Activated CD8-positive, alpha-beta T cell treated with anti-CD3 and anti-CD28 coated beads for 36 hours (primary cell): ENCODE data around the gene ASTN1. TPM values are rescaled to one million over a fixed set of nuclear protein-coding genes. Genes with fewer than 3 reads are reported as not detected.

ENCODE experiments used
- ATAC-seq: fragments of 200-7000 bp; cut with Tn5 transposase; one replicate; pipeline ENCODE4 v1.10.0; 2021; ENCODE audit warnings: mild to moderate bottlenecking, moderate library complexity
- CTCF ChIA-PET: fragments of 350-600 bp; sonication (Branson Sonifier 250); formaldehyde crosslinking; loops from one replicate; lab custom pipeline; 2021; ENCODE audit warnings: antibody characterized with exemption; lab: Charles Lee
- POLR2A ChIA-PET: fragments of 350-600 bp; sonication (Branson Sonifier 250); formaldehyde crosslinking; loops from one replicate; lab custom pipeline; 2021; ENCODE audit warnings: antibody characterized with exemption; lab: Charles Lee
- DNase-seq: peaks from one replicate; pipeline ENCODE4 v3.0.0-alpha.2; 2020
- H3K27ac Mint-ChIP-seq: one replicate; pipeline ENCODE4 v1.8.0; 2021; ENCODE audit warnings: mild to moderate bottlenecking, mixed read lengths
- H3K27me3 Mint-ChIP-seq: one replicate; pipeline ENCODE4 v1.8.0; 2021; ENCODE audit warnings: mixed read lengths
- H3K36me3 Mint-ChIP-seq: one replicate; pipeline ENCODE4 v1.8.0; 2021; ENCODE audit warnings: low read depth, mixed read lengths
- H3K4me1 Mint-ChIP-seq: one replicate; pipeline ENCODE4 v1.8.0; 2021; ENCODE audit warnings: low read depth, mixed read lengths
- H3K4me3 Mint-ChIP-seq: one replicate; pipeline ENCODE4 v1.8.0; 2021; ENCODE audit warnings: mild to moderate bottlenecking, moderate library complexity, mixed read lengths
- H3K9me3 Mint-ChIP-seq: one replicate; pipeline ENCODE4 v1.8.0; 2021; ENCODE audit warnings: mixed read lengths
- CTCF ChIP-seq: fragments of 200-600 bp; IDR thresholded peaks from one replicate; pipeline ENCODE4 v1.8.0; 2022; ENCODE audit warnings: antibody characterized with exemption, mild to moderate bottlenecking
- intact Hi-C: fragments of 100-400 bp; cut with micrococcal nuclease; formaldehyde crosslinking; loops from one replicate; pipeline ENCODE4 v1.10.0; 2022
- total RNA-seq, 2 experiments: library from RNA; stranded (reverse); gene quantifications; one replicate each; pipeline ENCODE4 v1.2.3, GENCODE V29; 2021

Gene ASTN1
- total RNA-seq, 2 experiments from 2014 or later, result not detected

- no peaks in the 10 kb centered on the region for H3K36me3 Mint-ChIP-seq
These were observed 21.7 kb downstream of the ASTN1 start for GRCh38 chr1:177142791-177143271.

GRCh38 chr1:177142010-177142409 is 22.5 kb downstream of the ASTN1 start:
- Mint-ChIP-seq H3K27ac (no peak overlapping the region), H3K9me3 (no peaks in the 10 kb centered on the region), H3K36me3 (no peaks in the 10 kb centered on the region), H3K27me3 (no peaks in the 10 kb centered on the region), H3K4me1 (no peaks in the 10 kb centered on the region), H3K4me3 (no peak overlapping the region)
- intact Hi-C loops, result no loop called here
- CTCF ChIA-PET, result no interaction called here
- TF ChIP-seq CTCF, result no peak
- no peak for DNase-seq
- POLR2A ChIA-PET, result no interaction called here
- no peak for ATAC-seq

More at GRCh38 chr1:177142791-177143271, 21.7 kb downstream of the ASTN1 start:
- Mint-ChIP-seq H3K4me3 (no peak overlapping the region), H3K4me1 (no peaks in the 10 kb centered on the region), H3K9me3 (no peaks in the 10 kb centered on the region), H3K27me3 (no peaks in the 10 kb centered on the region), H3K27ac (no peak overlapping the region)
- ATAC-seq, result no peak
- CTCF ChIA-PET, result no interaction called here
- no peak for TF ChIP-seq CTCF
- DNase-seq, result no peak
- intact Hi-C loops, result no loop called here
- POLR2A ChIA-PET, result no interaction called here

GRCh38 chr1:177138347-177138746 is 26.2 kb downstream of the ASTN1 start:
- no peaks in the 10 kb centered on the region for H3K4me1 Mint-ChIP-seq
- H3K36me3 Mint-ChIP-seq, result no peaks in the 10 kb centered on the region
- no peaks in the 10 kb centered on the region for H3K27me3 Mint-ChIP-seq
- DNase-seq, result no peak
- intact Hi-C loops, result no loop called here
- ChIA-PET POLR2A (no interaction called here), CTCF (no interaction called here)
- no peak overlapping the region for H3K4me3 Mint-ChIP-seq
- H3K27ac Mint-ChIP-seq, result no peak overlapping the region
- no peak for ATAC-seq
- no peaks in the 10 kb centered on the region for H3K9me3 Mint-ChIP-seq
- no peak for TF ChIP-seq CTCF

- Mint-ChIP-seq H3K27me3 (no peaks in the 10 kb centered on the region), H3K4me3 (no peak overlapping the region), H3K36me3 (no peaks in the 10 kb centered on the region), H3K4me1 (no peaks in the 10 kb centered on the region), H3K27ac (no peak overlapping the region), H3K9me3 (no peaks in the 10 kb centered on the region)
- DNase-seq, result no peak
- no peak for TF ChIP-seq CTCF
- no peak for ATAC-seq
- POLR2A ChIA-PET, result no interaction called here
- CTCF ChIA-PET, result no interaction called here
- intact Hi-C loops, result no loop called here
These were observed 26.7 kb downstream of the ASTN1 start for GRCh38 chr1:177137814-177138213.

- no peaks in the 10 kb centered on the region for H3K27me3 Mint-ChIP-seq
- no peaks in the 10 kb centered on the region for H3K36me3 Mint-ChIP-seq
- no peak for ATAC-seq
- no peaks in the 10 kb centered on the region for H3K4me1 Mint-ChIP-seq
- ChIA-PET CTCF (no interaction called here), POLR2A (no interaction called here)
- H3K9me3 Mint-ChIP-seq, result no peaks in the 10 kb centered on the region
- no peak for DNase-seq
- no peak overlapping the region for H3K27ac Mint-ChIP-seq
- intact Hi-C loops, result no loop called here
- TF ChIP-seq CTCF, result no peak
- H3K4me3 Mint-ChIP-seq, result no peak overlapping the region
These were observed 29.3 kb downstream of the ASTN1 start for GRCh38 chr1:177135250-177135649.
